Omental fat pad (tissue), 4 donors: ENCODE data around the gene SERPINB6. TPM values are rescaled to one million over a fixed set of nuclear protein-coding genes. Genes with fewer than 3 reads are reported as not detected.
"Not testable (repeated sequence)": the region's sequence is repeated elsewhere in the genome, so short reads cannot be mapped to it uniquely, and the experiment has no call there.

Experiments used
- ATAC-seq: fragments of 150-250 bp; one replicate; pipeline ENCODE4 v1.9.1; 2016; ENCODE audit warnings: mild to moderate bottlenecking, moderate library complexity; ENCODE audit not compliant: low FRiP score
- DNase-seq: peaks from one replicate; pipeline ENCODE4 v3.0.0-alpha.2; 2019; ENCODE audit warnings: low spot score
- CTCF ChIP-seq, 3 donors: fragments of 450-650 bp; IDR thresholded peaks; one replicate each; pipeline ENCODE4 v1.5.1; 2016 to 2017; ENCODE audit warnings: antibody characterized with exemption in 3 of 3, mild to moderate bottlenecking in 3 of 3, moderate library complexity in 2 of 3
- total RNA-seq, 4 donors: library from RNA; depleted of rRNA; stranded (reverse); fragments of >200 nt; gene quantifications; one replicate each; pipeline ENCODE4 v1.1.0, GENCODE V29; 2016

SERPINB6 gene
- total RNA-seq, 4 donors from 2014 or later, result 134 to 197 (median 158) TPM

GRCh38 chr6:2916158-2916925, 55.0 kb downstream of the SERPINB6 start:
- DNase-seq, result no peak
- no peak for ATAC-seq
- no peak for TF ChIP-seq CTCF (IDR thresholded peaks at IDR 0.05)

GRCh38 chr6:2915150-2915549, 56.2 kb downstream of the SERPINB6 start:
- ATAC-seq, result no peak
- DNase-seq, result no peak
- no peak for TF ChIP-seq CTCF (IDR thresholded peaks at IDR 0.05)

GRCh38 chr6:2914318-2914660, 57.1 kb downstream of the SERPINB6 start:
- TF ChIP-seq CTCF (IDR thresholded peaks at IDR 0.05), result no peak
- ATAC-seq (no peak), DNase-seq (no peak)

- DNase-seq, result no peak
- TF ChIP-seq CTCF (IDR thresholded peaks at IDR 0.05), result no peak
- no peak for ATAC-seq
These were observed 57.6 kb downstream of the SERPINB6 start for GRCh38 chr6:2913621-2914317.

GRCh38 chr6:2911171-2911570, 60.2 kb downstream of the SERPINB6 start:
- no peak for TF ChIP-seq CTCF (IDR thresholded peaks at IDR 0.05)
- DNase-seq, result no peak
- no peak for ATAC-seq

- TF ChIP-seq CTCF (IDR thresholded peaks at IDR 0.05), result no peak
- DNase-seq, result no peak
These were observed 61.6 kb downstream of the SERPINB6 start for GRCh38 chr6:2909718-2910117.

GRCh38 chr6:2909051-2909606, 62.2 kb downstream of the SERPINB6 start:
- not testable (repeated sequence) for DNase-seq, ATAC-seq

More at GRCh38 chr6:2909718-2910117, 61.6 kb downstream of the SERPINB6 start:
- no peak for ATAC-seq

- ATAC-seq, DNase-seq: not testable (repeated sequence)
These were observed 62.9 kb downstream of the SERPINB6 start for GRCh38 chr6:2908516-2908915.

GRCh38 chr6:2903411-2904185, 67.8 kb downstream of the SERPINB6 start:
- DNase-seq, ATAC-seq: not testable (repeated sequence)

GRCh38 chr6:2901645-2902502, 69.5 kb downstream of the SERPINB6 start:
- not testable (repeated sequence) for ATAC-seq

More at GRCh38 chr6:2901645-2902502, 69.5 kb downstream of the SERPINB6 start:
- not testable (repeated sequence) for DNase-seq
